GM18498 (cell line): ENCODE data around the gene CTDSP2.
"Not testable (repeated sequence)": the region's sequence is repeated elsewhere in the genome, so short reads cannot be mapped to it uniquely, and the experiment has no call there.

Experiments used
- ATAC-seq: cut with Tn5 transposase; IDR thresholded peaks from one replicate; pipeline ENCODE4 v1.9.1; 2021; ENCODE audit warnings: mild to moderate bottlenecking, moderate library complexity; ENCODE audit not compliant: unreplicated experiment

Gene CTDSP2

DNA sequence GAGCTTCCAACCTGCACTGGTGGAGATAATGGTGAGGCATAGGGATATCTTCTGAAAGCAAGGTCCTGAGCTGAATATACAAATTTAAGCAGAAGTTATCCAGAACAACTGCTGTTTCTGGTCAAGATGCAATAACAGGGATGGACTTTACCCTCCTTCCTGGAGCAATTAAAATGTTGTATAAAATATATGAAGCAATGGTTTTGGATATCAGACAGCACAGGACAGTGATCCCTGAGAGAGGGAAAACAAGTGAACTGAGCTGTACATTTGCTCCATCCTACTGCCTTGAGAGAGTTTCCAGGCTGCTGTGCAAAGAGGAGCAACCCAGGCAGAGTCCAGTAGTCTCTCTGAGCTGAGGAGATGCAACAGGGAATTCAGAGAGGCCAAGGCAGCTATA lies 36.0 kb upstream of the CTDSP2 start:
- no peak for ATAC-seq

DNA sequence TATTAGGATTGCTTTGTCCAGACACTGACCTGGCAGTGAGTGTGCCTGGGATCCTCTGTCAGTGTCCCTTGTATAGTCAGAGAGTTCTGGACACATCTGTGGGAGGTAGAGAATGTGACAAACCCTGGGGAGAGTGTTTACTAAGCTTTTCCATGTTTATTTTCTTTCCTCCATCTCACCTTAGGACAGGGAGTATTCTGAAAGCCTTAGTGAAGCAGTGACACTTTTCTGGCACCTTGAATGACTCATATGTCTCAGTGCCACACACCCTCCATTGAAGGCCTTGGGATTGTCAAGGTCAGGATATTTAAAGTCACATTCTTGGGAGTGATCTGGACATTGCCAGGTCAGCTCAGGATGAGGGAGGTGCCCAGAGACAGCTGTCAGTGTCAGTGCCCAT lies 34.9 kb upstream of the CTDSP2 start:
- ATAC-seq = no peak

DNA sequence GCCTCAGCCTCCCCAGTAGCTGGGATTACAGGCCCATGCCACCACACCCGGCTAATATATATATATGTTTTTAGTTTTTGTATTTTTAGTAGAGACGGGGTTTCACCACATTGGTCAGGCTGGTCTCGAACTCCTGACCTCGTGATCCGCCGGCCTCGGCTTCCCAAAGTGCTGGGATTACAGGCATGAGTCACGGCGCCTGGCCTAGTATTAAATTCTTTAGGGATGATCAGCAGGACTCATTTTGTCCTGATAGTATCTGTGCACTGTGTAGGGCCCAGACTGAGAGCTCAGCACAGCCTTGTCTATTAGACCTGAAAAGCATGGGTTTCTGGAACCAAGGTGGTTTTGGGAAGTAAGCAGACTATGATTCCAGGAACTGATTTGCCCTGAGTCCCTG lies 34.5 kb upstream of the CTDSP2 start:
- not testable (repeated sequence) for ATAC-seq

DNA sequence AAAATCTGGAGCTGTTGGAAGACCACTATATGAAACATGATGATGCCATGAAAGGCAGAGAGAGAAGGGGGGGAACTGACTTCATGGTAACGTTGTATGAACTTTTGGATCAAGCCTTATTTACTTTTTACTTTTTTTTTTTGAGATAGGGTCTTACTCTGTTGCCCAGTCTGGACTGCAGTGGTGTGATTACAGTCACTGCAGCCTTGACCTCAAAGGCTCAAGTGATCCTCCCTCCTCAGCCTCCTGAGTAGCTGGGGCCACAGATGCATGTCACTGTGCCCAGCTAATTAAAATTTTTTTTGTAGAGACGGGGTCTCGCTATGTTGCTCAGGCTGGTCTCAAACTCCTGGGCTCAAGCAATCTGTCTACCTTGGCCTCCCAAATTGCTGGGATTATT lies 31.3 kb upstream of the CTDSP2 start:
- ATAC-seq = no peak

DNA sequence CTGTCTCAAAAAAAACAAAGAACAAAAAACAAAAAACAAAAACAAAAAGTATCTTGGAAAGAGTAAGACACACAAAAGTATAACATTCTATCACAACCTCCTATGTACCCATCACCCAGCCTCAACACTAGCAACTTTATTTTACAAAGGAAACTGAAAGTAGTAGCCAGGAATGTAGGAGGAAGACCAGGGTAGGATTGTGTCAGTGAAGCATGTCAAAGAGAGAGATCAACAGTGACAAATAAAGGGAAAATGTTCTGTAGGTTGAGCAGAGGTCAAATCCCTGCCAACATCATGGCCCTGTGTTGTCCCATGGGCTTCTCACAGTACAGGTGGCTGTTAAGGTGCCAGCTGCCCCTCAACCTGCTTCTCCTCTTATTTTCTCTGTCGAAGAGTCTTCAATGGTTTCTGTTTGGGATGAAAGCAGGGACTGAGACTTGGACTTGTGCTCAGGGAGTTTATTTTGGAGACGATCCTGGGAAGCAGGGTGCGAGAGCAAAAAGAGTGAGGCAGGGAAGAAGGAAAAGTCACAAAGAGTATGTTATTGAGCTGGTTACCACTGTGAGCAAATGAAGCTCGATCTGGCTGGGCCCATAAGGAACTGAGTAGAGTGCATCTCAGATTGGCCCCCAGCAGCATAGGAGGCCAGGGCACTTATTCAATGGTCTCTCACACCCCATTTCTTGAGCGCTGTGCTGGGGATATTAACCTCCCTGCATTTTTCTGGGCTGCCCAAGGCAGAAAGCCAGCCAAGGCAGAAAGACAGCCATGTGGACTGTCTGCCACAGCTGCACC lies 29.4 kb upstream of the CTDSP2 start:
- no peak for ATAC-seq

DNA sequence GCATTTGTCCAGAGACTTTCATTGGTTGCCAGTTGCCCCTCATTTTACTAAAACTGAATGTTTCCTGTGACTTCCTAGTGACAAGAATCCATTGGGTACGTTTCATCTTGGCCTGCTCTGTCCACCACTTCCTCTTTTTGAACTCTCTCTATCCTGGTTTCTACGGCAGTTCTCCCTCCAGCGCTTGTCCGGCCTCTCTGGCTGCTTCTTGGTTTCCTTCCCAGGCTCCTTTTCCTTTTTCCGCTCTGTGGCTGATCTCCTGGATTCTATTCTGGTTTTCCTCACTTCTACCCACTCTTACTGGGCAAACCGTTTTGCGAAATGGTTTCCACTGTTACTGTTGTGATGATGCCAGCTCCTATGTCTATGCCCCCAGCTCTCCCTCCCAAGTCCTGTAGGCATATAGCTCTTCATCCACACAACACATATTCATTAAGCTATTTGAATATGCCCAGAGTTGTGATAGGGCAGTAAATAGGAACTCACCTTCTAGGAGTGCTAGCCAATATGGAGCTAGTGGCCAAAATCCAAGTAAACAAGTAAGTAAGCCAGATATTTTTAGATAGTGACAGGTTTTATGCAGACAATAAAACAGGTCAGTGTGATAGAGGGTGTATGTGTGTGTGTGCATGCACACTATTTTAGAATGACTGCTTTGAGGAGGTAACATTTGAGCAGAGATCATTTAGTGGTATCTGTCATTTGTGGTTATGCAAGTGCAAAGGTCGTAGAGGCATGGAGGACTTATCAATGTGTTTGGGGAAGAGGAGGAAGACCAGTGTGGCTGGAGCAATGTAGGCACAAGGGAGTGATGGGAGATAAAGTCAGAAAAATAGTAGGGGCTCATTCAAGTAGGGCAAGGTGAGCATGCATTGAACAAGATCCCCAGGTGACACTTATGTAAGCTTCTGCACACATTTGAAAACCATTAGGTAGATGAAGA lies 27.9 kb upstream of the CTDSP2 start:
- no peak for ATAC-seq

DNA sequence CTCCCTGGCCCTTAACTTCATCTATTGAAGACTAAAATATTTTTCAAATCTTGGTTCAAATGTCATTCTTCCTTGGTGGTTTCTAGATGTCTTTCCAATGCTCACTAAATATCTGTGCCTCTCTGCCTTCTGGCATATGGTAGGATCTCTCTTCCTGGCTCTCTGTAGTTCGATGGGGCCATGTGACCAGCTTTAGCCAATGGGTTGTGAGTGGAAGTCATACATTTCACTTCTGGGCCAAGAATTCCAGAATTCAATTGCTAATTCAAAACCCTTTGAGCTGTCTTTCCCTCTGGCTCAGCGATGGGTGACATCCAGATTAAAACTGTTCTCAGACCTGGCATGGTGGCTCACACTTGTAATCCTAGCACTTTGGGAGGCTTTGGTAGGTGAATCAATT lies 25.8 kb upstream of the CTDSP2 start:
- ATAC-seq = no peak

DNA sequence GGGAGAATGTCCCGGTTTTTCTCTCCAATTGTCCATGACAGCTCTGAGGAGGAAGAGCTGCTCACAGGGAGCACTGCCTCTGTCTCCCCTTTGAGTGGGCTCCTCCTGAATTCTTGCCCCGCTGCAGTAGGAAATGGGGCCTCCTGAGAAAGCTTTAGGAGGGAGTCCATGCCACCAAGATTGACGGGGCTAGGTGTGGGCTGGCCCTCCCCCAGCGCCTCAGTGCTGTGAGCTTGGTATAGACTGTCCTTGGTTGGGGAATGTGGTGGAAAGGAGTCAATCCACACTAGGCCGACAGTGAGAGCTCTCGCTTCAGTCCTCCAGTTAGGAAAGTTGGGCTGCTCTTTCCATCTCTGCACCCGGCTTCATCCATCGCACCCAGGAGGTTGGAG lies 23.4 kb upstream of the CTDSP2 start:
- ATAC-seq = no peak

DNA sequence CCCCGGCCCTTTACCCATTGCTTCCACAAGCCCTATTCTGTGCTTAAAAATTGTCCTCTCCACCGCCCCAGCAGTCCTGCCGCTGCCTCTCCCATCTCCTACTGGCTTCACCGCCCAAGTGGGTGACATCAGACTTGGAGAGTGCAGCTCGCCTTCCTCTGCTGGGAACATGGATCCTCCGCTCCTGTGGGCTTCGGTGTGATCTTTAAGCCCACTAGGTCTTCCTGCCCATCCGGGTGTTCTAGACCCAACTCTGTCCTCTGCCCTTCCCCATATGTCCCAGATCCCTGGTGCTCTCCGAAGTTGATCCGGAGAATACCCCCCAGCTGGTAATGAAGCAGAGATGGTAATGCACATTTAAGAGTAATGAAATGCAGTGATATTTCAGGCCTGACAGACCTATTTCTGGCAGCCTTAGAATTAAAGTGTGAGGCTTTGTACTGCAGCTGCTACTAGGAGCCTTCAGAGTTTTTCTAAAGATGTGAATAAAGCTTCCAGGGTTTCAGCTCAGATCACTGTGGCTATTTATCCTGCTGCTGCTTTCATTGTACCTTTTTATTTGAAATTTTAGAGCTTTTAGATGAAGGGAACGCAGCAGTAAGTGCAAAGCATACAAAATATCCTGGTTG lies 22.9 kb upstream of the CTDSP2 start:
- no peak for ATAC-seq

DNA sequence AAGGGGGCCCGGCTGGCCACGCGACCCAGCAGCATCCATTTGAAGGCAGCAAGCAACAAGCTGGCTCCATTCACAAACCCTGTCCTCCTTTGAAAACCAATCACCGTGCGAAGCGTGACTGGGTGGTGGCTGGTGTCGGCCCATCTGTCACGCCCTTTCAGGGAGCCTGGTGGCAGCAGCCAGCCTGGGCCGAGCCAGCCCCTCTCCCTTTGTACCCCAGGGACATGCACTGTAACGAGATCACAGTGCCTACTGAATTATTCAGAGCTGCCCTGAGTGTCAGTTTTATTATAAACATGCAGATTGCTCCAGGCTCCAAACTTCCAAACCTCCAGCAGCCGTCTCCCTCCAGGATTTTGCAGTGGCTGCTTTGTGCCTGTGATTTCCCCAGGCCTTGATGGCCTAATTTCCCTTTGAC lies 22.3 kb upstream of the CTDSP2 start:
- no peak for ATAC-seq

DNA sequence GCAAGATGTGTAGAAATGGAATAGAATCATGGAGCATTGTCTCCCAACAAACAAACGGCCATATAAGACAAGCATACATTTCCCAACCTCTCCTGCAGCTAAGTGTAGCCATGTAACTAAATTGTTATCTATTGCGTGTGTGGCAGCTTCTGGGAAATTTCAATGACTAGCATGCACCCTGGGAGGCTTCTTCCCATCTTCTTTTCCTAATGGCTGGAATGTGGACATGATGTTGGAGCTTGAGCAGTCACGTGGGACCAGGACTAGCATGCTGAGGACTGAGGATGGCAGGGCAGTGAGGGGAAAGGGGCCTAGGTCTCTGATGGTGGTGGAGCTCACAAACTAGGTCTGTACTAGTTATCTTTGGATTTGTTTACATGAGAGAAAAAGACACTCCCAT lies 21.7 kb upstream of the CTDSP2 start:
- ATAC-seq = no peak

DNA sequence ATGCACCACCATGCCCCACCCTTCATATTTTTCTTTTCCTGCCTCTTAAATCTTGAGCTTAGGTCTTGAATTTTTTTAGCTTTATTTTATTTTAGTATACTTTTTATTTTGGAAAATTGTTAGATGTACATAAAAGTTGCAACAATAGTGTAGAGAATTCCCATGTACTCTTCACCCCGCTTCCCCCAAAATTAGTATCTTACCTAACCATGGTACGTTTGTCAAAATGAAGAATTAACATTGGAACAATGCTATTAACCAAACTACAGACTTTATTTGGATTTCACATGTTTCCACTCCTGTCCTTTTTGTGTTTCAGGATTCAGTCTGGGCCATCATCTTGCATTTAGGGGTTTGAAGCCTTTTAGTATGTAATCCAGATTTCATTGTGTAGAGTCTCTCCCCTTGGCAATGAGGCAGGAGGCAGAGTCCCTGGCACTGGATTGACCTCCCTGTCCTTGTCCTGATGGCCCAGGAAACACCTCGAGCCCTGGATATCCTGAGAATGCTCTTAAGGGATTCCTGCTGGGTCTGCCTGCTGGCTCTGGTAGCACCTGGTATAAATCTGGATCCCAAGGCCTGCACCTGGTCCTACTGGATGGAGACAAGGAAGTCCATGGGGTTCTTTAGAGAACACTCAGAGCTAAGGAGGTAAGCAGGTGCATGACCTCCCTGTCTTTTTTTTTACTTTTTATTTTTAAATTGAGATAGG lies 19.9 kb upstream of the CTDSP2 start:
- no peak for ATAC-seq

DNA sequence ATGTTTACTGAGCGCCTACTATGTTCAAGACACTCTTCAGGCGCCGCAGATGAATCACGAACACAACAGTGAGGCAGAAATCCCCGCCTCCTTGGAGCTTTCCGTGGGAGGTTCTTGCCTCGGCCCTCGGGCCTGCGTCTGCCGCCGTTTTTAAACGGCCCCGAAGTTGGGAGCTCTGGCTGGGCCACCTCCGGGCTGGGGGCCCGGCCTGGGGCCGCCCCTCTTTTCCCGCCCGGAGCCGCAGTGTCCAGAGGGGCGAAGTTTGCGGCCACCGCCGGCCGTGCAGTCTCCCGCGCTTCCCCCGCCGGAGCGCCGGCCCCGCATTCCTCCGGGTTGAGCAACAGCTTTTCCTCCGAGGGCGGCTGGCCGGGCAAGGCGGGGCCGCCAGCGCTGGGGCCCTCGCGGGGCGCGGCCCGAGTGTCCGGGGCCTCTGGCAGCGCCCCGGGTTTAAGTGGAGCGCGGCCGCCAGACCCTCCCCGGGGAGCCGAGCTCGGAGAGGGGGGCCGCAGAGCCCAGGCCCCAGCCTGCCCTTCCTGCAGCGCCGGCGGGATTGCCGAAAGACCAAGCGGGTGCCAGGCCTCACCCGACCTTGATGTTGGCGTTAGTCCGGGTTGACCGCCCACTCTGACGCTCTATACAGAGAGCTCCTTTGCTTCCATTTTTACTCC lies 18.7 kb upstream of the CTDSP2 start:
- ATAC-seq = peak; percentile 81

DNA sequence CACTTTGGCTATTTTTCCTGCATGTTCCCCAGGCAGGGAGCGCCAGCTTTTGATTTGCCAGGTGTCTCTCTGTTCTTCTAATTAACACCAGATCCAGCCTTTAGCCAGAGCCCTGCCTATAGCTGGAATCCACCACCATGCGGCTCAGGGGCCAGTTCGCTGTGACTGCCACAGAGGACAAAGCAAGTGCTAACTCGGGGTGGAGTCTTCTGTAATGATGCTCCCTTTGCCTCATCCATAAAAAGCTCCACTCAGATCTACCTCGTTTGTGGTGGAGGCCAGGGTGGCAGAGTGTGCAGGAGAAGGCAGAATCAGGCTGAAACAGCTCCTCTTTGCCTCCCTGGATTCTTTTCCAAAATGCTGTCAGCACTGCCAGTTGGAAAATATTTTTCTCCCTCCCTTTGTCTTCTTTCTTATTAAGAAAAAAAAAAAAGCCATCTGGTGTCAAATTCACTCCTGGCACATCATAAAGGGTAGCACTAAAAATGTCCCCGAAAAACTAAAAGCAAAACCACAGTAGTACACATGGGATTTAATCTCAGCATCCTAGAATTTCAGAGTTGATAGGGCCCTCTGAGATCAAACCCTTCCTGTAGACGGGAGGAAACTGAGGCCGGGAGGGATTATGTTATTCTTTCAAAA lies 18.0 kb upstream of the CTDSP2 start:
- ATAC-seq = peak; percentile 6

DNA sequence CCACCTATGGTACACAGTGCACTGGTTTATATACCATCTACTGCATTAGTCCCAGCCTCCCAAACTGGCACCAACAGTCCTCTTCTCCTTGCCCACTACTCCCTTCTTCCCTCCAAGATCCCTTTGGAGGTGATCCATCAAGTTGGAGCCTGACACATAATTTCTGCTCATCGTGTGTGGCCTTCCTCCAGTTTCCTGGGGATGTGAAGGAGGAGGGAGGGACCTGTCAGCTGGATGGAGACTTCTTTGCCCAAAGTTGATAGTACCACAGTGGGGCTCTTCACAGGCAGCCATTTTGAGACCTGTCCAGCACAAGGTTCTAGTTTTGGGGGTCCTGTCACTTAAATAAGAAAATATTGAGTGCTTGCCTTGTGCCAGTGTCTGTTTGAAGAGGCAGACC lies 17.1 kb upstream of the CTDSP2 start:
- no peak for ATAC-seq

DNA sequence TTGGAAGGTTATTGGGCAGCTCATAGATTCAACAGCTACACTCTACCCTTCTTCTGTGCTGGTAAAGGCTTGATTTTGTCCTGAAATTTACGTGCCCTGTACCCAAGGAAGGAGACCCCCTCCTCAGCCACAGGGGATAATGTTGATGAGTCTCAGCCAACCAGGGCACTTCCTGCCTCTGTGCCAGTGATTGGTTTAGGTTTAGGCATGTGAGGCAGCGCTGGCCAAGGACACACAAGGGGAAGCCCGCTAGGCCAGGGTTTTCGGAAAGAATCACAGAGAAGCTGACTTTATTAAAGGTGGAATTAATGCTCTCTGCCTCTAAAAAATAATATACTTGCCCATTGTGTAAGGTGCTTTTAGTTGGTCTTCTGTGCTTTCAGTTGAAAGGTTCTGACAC lies 15.4 kb upstream of the CTDSP2 start:
- ATAC-seq = no peak

DNA sequence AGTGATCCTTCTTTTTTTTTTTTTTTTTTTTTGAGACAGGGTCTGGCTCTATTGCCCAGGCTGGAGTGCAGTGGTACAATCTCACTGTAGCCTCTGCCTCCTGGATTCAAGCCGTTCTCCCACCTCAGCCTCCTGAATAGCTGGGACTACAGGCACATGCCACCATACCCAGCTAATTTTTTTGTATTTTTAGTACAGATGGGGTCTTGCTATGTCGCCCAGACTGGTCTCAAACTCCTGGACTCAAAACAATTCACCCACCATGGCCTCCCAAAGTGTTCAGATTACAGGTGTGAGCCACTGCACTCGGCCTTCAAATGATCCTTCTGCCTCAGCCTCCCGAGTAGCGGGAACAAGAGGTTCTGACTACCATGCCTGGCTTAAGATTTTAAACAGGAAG lies 14.4 kb upstream of the CTDSP2 start:
- not testable (repeated sequence) for ATAC-seq

DNA sequence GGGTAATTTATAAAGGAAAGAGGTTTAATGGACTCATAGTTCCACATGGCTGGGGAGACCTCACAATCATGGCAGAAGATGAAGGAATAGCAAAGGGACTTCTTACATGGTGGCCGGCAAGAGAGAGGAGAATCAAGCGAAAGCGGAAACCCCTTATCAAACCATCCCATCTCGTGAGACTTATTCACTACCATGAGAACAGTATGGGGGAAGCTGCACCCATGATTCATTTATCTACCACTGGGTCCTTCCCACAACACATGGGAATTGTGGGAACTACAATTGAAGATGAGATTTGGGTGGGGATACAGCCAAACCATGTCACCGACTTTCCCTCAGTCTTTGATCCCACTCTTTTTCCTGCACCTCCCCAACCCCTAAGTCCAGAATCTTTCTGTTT lies 12.6 kb upstream of the CTDSP2 start:
- no peak for ATAC-seq

DNA sequence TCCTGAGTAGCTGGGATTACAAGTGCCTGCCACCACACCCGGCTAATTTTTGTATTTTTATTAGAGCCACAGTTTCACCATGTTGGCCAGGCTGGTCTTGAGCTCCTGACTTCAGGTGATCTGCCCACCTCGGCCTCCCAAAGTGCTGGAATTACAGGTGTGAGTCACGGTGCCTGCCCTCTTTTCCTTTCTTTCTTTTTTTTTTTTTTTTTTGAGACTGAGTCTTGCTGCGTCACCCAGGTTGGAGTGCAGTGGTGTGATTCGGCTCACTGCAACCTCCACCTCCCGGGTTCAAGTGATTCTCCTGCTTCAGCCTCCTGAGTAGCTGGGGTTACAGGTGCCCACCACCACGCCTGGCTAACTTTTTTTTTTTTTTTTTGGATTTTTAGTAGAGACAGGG lies 11.6 kb upstream of the CTDSP2 start:
- not testable (repeated sequence) for ATAC-seq

DNA sequence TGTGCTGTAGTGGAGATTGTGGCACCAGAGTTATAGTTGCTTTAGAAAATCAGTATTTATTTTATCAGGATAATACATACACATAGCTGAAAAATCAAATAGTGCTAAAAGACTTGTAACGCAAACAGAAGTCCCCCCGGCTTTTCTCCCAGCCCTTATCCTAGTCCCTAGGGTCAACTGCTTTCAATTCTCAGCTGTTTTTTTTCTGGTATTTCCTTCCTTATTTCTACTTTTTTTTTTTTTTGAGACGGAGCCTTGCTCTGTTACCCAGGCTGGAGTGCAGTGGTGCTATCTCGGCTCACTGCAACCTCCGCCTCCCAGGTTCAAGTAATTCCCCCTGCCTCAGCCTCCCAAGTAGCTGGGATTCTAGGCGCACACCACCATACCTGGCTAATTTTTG lies 8.4 kb upstream of the CTDSP2 start:
- ATAC-seq = no peak
